Tibial nerve (tissue), 4 donors: ENCODE results near the gene VAMP8. TPM values are rescaled to one million over a fixed set of nuclear protein-coding genes. Genes with fewer than 3 reads are reported as not detected.

Experiments used
- DNase-seq, 2 donors: peaks; one replicate each; pipeline ENCODE4 v3.0.0-alpha.2; 2019; ENCODE audit warnings: low spot score in 2 of 2
- H3K27ac ChIP-seq, 4 donors: fragments of 200-600 bp; sonication (generic) in 3 of 4; one replicate each; pipeline ENCODE4 v1.5.1; 2017 to 2019; ENCODE audit warnings: mild to moderate bottlenecking in 1 of 4
- H3K27me3 ChIP-seq, 2 donors: fragments of 200-600 bp; sonication (generic) in 1 of 2; one replicate each; pipeline versions ENCODE4 v1.5.1 to v1.6.0; 2017 to 2019
- H3K36me3 ChIP-seq, 3 donors: fragments of 200-600 bp; sonication (generic); one replicate each; pipeline ENCODE4 v1.5.1; 2018 to 2019
- H3K4me1 ChIP-seq, 4 donors: fragments of 200-600 bp; sonication (generic) in 3 of 4; one replicate each; pipeline ENCODE4 v1.5.1; 2017 to 2019
- H3K4me3 ChIP-seq, 4 donors: fragments of 200-600 bp; sonication (generic) in 3 of 4; one replicate each; pipeline ENCODE4 v1.5.1; 2017 to 2019; ENCODE audit warnings: mild to moderate bottlenecking in 1 of 4, moderate library complexity in 1 of 4
- H3K9me3 ChIP-seq, 4 donors: fragments of 200-600 bp; sonication (generic) in 3 of 4; one replicate each; pipeline ENCODE4 v1.5.1; 2017 to 2019
- CTCF ChIP-seq, 5 experiments: fragments of 200-600 bp in 3 of 5; fragments of 450-650 bp in 2 of 5; sonication (generic) in 3 of 5; IDR thresholded peaks; one replicate each; pipeline ENCODE4 v1.5.1; 2016 to 2019; ENCODE audit warnings: antibody characterized with exemption in 5 of 5, mild to moderate bottlenecking in 3 of 5, moderate library complexity in 2 of 5
- EP300 ChIP-seq, 2 donors: sonication (generic); formaldehyde crosslinking; IDR thresholded peaks; one replicate each; pipeline ENCODE4 v1.6.1; 2017; ENCODE audit warnings: antibody characterized with exemption in 2 of 2, mild to moderate bottlenecking in 1 of 2
- POLR2A ChIP-seq, 2 donors: fragments of 450-650 bp; IDR thresholded peaks; one replicate each; pipeline ENCODE4 v1.6.1; 2017; ENCODE audit warnings: antibody characterized with exemption in 2 of 2, mild to moderate bottlenecking in 2 of 2, moderate library complexity in 2 of 2
- WGBS, 2 donors: methylation state at CpG; one replicate each; pipeline ENCODE4 v1.1.5; 2018; 5-methylcytosine and 5-hydroxymethylcytosine counted together
- total RNA-seq, 4 donors: library from RNA; depleted of rRNA; stranded (reverse); fragments of >200 nt; gene quantifications; one replicate each; pipeline ENCODE4 v1.1.0, GENCODE V29; 2016

The VAMP8 gene
- total RNA-seq, 4 donors from 2014 or later = 4.3 to 24.0 (median 11.8) TPM

- TF ChIP-seq CTCF (IDR thresholded peaks at IDR 0.05) = no peak
- no peak for TF ChIP-seq POLR2A (IDR thresholded peaks at IDR 0.05)
- no peak for TF ChIP-seq EP300 (IDR thresholded peaks at IDR 0.05)
- peaks cover 9 to 95% (median 36%) of the 10 kb centered on the region in 3 donors for H3K36me3 ChIP-seq
- H3K27ac ChIP-seq = no peak overlapping the region
Observed at GRCh38 chr2:85547089-85547858, 30.1 kb upstream of the VAMP8 start.

GRCh38 chr2:85547859-85548607 is 29.4 kb upstream of the VAMP8 start:
- Histone ChIP-seq H3K27me3 (no peaks in the 10 kb centered on the region), H3K9me3 (no peaks in the 10 kb centered on the region), H3K27ac (no peak overlapping the region), H3K36me3 (peaks cover 7 to 95% (median 37%) of the 10 kb centered on the region in 3 donors), H3K4me3 (no peak overlapping the region), H3K4me1 (peaks cover 0 to 15% (median 0%) of the 10 kb centered on the region in 4 donors)
- WGBS, 2 donors = 74 to 77% methylated on average over 6 of the region's 6 CpGs
- TF ChIP-seq EP300 (IDR thresholded peaks at IDR 0.05) = no peak
- TF ChIP-seq CTCF (IDR thresholded peaks at IDR 0.05) = no peak
- no peak for TF ChIP-seq POLR2A (IDR thresholded peaks at IDR 0.05)
- no peak for DNase-seq

More at GRCh38 chr2:85547089-85547858, 30.1 kb upstream of the VAMP8 start:
- Histone ChIP-seq H3K9me3 (no peaks in the 10 kb centered on the region), H3K27me3 (no peaks in the 10 kb centered on the region), H3K4me1 (peaks cover 0 to 23% (median 1%) of the 10 kb centered on the region in 4 donors), H3K4me3 (no peak overlapping the region)
- no peak for DNase-seq
- 89 to 95% methylated on average over 1 of the region's 1 CpG for WGBS, 2 donors

- H3K36me3 ChIP-seq = peaks cover 5 to 95% (median 32%) of the 10 kb centered on the region in 3 donors
- H3K9me3 ChIP-seq = no peaks in the 10 kb centered on the region
- DNase-seq = no peak
- no peak overlapping the region for H3K4me3 ChIP-seq
- H3K4me1 ChIP-seq = peaks cover 0 to 12% (median 0%) of the 10 kb centered on the region in 4 donors
- no peak for TF ChIP-seq CTCF (IDR thresholded peaks at IDR 0.05)
- no peak for TF ChIP-seq POLR2A (IDR thresholded peaks at IDR 0.05)
- TF ChIP-seq EP300 (IDR thresholded peaks at IDR 0.05) = no peak
- 72 to 83% methylated on average over 2 of the region's 2 CpGs for WGBS, 2 donors
- no peak overlapping the region for H3K27ac ChIP-seq
- no peaks in the 10 kb centered on the region for H3K27me3 ChIP-seq
Observed at GRCh38 chr2:85548608-85548900, 28.8 kb upstream of the VAMP8 start.

- no peaks in the 10 kb centered on the region for H3K27me3 ChIP-seq
- WGBS, 2 donors = 85 to 86% methylated on average over 10 of the region's 10 CpGs
- TF ChIP-seq CTCF (IDR thresholded peaks at IDR 0.05) (no peak), POLR2A (IDR thresholded peaks at IDR 0.05) (no peak), EP300 (IDR thresholded peaks at IDR 0.05) (no peak)
- no peak overlapping the region for H3K4me3 ChIP-seq
- no peaks in the 10 kb centered on the region for H3K9me3 ChIP-seq
- H3K36me3 ChIP-seq = peaks cover 5 to 95% (median 33%) of the 10 kb centered on the region in 3 donors
- no peak overlapping the region for H3K27ac ChIP-seq
- H3K4me1 ChIP-seq = peaks cover 0 to 12% (median 0%) of the 10 kb centered on the region in 4 donors
- no peak for DNase-seq
Observed at GRCh38 chr2:85549095-85549494, 28.3 kb upstream of the VAMP8 start.

DNA sequence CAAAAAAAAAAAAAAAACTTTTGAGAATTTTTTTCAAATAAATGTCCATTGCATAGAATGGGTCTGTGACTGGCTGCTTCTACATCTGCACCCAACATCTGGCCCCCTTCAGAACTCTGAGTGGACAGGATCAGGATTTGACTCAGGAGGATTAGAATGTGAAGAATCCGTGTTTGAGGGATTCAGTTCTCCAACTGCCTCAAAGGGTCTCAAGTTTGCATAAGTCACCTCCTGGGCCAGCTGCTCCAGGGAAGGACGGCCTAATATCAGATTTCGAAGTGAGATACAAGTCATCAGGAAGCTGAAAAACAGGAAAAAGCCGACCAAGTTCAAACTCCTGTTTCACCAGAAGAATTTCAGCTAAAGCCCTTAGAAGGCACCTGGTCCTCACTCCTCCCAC is 27.6 kb upstream of the VAMP8 start:
- 42 to 50% methylated on average over 4 of the region's 4 CpGs for WGBS, 2 donors
- Histone ChIP-seq H3K4me1 (peaks cover 0 to 9% (median 0%) of the 10 kb centered on the region in 4 donors), H3K27me3 (no peaks in the 10 kb centered on the region), H3K36me3 (peaks cover 2 to 95% (median 28%) of the 10 kb centered on the region in 3 donors), H3K4me3 (no peak overlapping the region), H3K9me3 (no peaks in the 10 kb centered on the region), H3K27ac (peak overlapping the region in 1 of 4 donors; percentile 50)
- TF ChIP-seq EP300 (IDR thresholded peaks at IDR 0.05) = no peak
- TF ChIP-seq POLR2A (IDR thresholded peaks at IDR 0.05) = no peak
- TF ChIP-seq CTCF (IDR thresholded peaks at IDR 0.05) = no peak
- DNase-seq = no peak
